Osteoblast (primary cell): ENCODE data around the gene TRIM40. TPM values are rescaled to one million over a fixed set of nuclear protein-coding genes. Genes with fewer than 3 reads are reported as not detected.

ENCODE experiments used
- DNase-seq: peaks from one replicate; pipeline ENCODE4 v3.0.0; 2011; ENCODE audit warnings: low spot score, mixed read lengths; ENCODE audit not compliant: insufficient read length; ENCODE audit errors: missing footprints
- H2AFZ ChIP-seq: 2 replicates; pipeline ENCODE4 v1.6.0; 2011; ENCODE audit warnings: mild to moderate bottlenecking, low read length
- H3K27ac ChIP-seq: 2 replicates; pipeline ENCODE4 v1.5.1; 2011; ENCODE audit warnings: mild to moderate bottlenecking, low read depth, low read length, moderate library complexity
- H3K27me3 ChIP-seq: 2 replicates; pipeline ENCODE4 v1.6.0; 2012; ENCODE audit warnings: mild to moderate bottlenecking, control low read depth, inconsistent platforms, low read length, moderate library complexity; ENCODE audit not compliant: insufficient read depth
- H3K36me3 ChIP-seq: 2 replicates; pipeline ENCODE4 v1.5.1; 2011; ENCODE audit warnings: mild to moderate bottlenecking, low read length, control low read depth, moderate library complexity; ENCODE audit not compliant: insufficient read depth
- H3K4me1 ChIP-seq: 2 replicates; pipeline ENCODE4 v1.5.1; 2011; ENCODE audit warnings: mild to moderate bottlenecking, low read length, control low read depth, moderate library complexity; ENCODE audit not compliant: insufficient read depth
- H3K4me2 ChIP-seq: 2 replicates; pipeline ENCODE4 v1.6.0; 2011; ENCODE audit warnings: mild to moderate bottlenecking, low read length; ENCODE audit not compliant: insufficient read depth
- H3K4me3 ChIP-seq: fragments of 200-600 bp; sonication (generic); 3 replicates; pipeline ENCODE4 v1.5.1; 2012; ENCODE audit warnings: mild to moderate bottlenecking, low read length, inconsistent platforms; ENCODE audit not compliant: insufficient read depth
- H3K79me2 ChIP-seq: 2 replicates; pipeline ENCODE4 v1.6.0; 2012; ENCODE audit warnings: mild to moderate bottlenecking, low read length, control low read depth, inconsistent platforms; ENCODE audit not compliant: insufficient read depth
- H3K9me3 ChIP-seq: 2 replicates; pipeline ENCODE4 v1.5.1; 2011; ENCODE audit warnings: low read depth, low read length, control low read depth
- H4K20me1 ChIP-seq: 2 replicates; pipeline ENCODE4 v1.6.0; 2012; ENCODE audit warnings: mild to moderate bottlenecking, low read length, control low read depth; ENCODE audit not compliant: insufficient read depth
- total RNA-seq: library from RNA; depleted of rRNA; stranded (reverse); fragments of >200 nt; gene quantifications from 2 replicates; pipeline ENCODE4 v1.2.3, GENCODE V29; 2012
- TF ChIP-seq, protein P1 (sequence below): IDR thresholded peaks from 2 replicates; pipeline ENCODE4 v1.5.1; 2011; ENCODE audit warnings: mild to moderate bottlenecking, low read depth, low read length, moderate library complexity; ENCODE audit errors: extremely low read depth

The TRIM40 gene
- total RNA-seq, 1 donor: not detected

DNA sequence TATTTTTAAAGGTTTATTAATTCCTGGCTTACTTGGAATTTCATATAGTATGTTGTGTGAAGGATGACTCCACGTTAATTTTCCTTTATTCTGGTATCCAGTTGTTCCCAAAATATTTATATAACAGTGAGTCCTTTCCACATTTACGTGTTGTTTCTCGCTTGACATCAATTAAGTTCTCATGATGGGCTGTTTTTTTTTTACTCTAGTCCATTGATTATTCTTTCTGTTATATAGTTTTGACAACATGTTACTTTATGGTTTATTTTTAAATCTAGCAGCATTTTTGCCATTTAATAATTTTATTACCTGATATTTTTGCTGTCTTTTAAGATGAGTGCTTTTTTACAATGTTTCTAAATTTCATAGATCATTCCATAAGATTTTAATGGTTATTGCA lies 6.7 kb downstream of the TRIM40 start:
- H3K27ac ChIP-seq: no peak overlapping the region
- H2AFZ ChIP-seq: no peak overlapping the region
- no peak overlapping the region for H3K4me2 ChIP-seq
- TF ChIP-seq, protein P1, sequence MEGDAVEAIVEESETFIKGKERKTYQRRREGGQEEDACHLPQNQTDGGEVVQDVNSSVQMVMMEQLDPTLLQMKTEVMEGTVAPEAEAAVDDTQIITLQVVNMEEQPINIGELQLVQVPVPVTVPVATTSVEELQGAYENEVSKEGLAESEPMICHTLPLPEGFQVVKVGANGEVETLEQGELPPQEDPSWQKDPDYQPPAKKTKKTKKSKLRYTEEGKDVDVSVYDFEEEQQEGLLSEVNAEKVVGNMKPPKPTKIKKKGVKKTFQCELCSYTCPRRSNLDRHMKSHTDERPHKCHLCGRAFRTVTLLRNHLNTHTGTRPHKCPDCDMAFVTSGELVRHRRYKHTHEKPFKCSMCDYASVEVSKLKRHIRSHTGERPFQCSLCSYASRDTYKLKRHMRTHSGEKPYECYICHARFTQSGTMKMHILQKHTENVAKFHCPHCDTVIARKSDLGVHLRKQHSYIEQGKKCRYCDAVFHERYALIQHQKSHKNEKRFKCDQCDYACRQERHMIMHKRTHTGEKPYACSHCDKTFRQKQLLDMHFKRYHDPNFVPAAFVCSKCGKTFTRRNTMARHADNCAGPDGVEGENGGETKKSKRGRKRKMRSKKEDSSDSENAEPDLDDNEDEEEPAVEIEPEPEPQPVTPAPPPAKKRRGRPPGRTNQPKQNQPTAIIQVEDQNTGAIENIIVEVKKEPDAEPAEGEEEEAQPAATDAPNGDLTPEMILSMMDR: no peak
- H3K4me3 ChIP-seq: no peak overlapping the region
- H3K4me1 ChIP-seq: no peaks in the 10 kb centered on the region
- no peaks in the 10 kb centered on the region for H3K36me3 ChIP-seq
- no peaks in the 10 kb centered on the region for H3K9me3 ChIP-seq
- DNase-seq: no peak
- H3K27me3 ChIP-seq: peaks cover 62% of the 10 kb centered on the region
- H4K20me1 ChIP-seq: no peaks in the 10 kb centered on the region
- no peaks in the 10 kb centered on the region for H3K79me2 ChIP-seq

DNA sequence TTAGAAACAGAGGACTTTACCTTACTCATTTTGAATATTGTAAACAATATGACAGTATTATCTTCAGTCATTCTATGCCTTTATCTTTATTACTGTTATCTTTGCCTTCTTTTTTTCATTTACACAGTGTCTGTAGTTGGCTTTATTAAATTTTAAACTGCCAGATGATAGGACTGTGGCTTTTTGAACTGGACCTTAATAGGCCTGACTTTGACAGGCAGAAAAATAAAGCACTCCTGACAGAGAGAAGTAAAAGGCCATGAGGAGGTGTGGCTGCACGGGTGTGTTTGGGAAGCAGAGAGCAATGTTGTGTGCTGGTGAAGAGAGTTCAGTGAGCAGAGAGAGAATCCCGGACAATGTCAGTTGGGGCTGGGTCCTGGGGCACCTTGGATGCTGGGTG lies 7.8 kb downstream of the TRIM40 start:
- H3K36me3 ChIP-seq: no peaks in the 10 kb centered on the region
- H3K4me1 ChIP-seq: no peaks in the 10 kb centered on the region
- peaks cover 66% of the 10 kb centered on the region for H3K27me3 ChIP-seq
- no peak overlapping the region for H3K4me3 ChIP-seq
- no peak overlapping the region for H3K4me2 ChIP-seq
- no peak overlapping the region for H3K27ac ChIP-seq
- no peaks in the 10 kb centered on the region for H4K20me1 ChIP-seq
- no peak for DNase-seq
- no peaks in the 10 kb centered on the region for H3K9me3 ChIP-seq
- H2AFZ ChIP-seq: no peak overlapping the region
- no peaks in the 10 kb centered on the region for H3K79me2 ChIP-seq
- TF ChIP-seq, protein P1: no peak

DNA sequence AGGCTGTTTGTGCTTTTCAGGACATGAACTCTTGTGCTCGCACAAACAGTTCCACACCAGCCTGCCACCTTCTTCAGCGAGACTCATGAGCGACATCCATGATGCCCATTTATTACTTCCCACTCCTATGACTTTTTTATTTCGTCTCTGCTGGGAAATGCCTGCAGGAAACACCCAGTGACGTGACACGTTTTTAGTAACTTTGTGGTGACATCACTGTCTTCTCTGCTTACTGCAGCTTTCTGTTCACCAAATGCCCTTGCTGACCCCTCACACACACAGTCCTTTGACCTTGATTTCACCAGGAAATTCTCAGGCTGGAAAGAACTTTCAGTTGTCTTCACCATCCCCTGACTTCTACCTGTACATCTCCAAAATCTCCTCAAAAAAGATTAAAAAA lies 8.9 kb downstream of the TRIM40 start:
- H3K4me2 ChIP-seq: no peak overlapping the region
- no peaks in the 10 kb centered on the region for H3K36me3 ChIP-seq
- DNase-seq: no peak
- H3K27me3 ChIP-seq: peaks cover 59% of the 10 kb centered on the region
- H4K20me1 ChIP-seq: no peaks in the 10 kb centered on the region
- TF ChIP-seq, protein P1: no peak
- H3K79me2 ChIP-seq: no peaks in the 10 kb centered on the region
- no peaks in the 10 kb centered on the region for H3K4me1 ChIP-seq
- no peak overlapping the region for H3K4me3 ChIP-seq
- no peaks in the 10 kb centered on the region for H3K9me3 ChIP-seq
- no peak overlapping the region for H2AFZ ChIP-seq
- no peak overlapping the region for H3K27ac ChIP-seq

DNA sequence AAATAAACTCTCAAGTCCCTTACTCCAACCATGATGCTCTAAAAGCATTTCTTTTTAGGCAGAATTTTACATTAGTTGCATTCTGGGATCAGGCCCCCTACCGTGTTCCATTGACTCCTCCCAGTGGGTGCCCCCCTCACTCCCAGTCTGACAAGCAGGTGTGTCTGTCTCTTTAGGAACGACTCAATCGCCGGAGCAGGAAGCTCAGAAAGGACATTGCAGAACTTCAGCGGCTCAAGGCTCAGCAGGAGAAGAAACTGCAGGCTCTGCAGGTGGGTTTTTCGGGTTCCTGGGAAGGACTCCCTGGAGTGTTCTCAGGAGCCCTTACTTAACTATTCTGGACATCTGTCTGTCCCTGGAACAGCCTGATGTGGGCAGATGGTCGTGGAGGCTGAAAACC lies 9.9 kb downstream of the TRIM40 start:
- no peak overlapping the region for H3K27ac ChIP-seq
- no peak overlapping the region for H2AFZ ChIP-seq
- peaks cover 3% of the 10 kb centered on the region for H3K4me1 ChIP-seq
- no peak overlapping the region for H3K4me3 ChIP-seq
- no peaks in the 10 kb centered on the region for H3K9me3 ChIP-seq
- no peaks in the 10 kb centered on the region for H3K36me3 ChIP-seq
- peaks cover 57% of the 10 kb centered on the region for H3K27me3 ChIP-seq
- H3K4me2 ChIP-seq: no peak overlapping the region
- DNase-seq: no peak
- TF ChIP-seq, protein P1: no peak
- no peaks in the 10 kb centered on the region for H4K20me1 ChIP-seq
- H3K79me2 ChIP-seq: no peaks in the 10 kb centered on the region
